ENCODE results near the gene FGD6.
A peak's percentile ranks its signal among the peaks of the same experiment; 100 is the strongest.
"Not testable (repeated sequence)": the region's sequence is repeated elsewhere in the genome, so short reads cannot be mapped to it uniquely, and the experiment has no call there.

Gene FGD6

GRCh38 chr12:95217377-95218149 lies at the start of gene FGD6, which contains the start of gene VEZT:
FGD6 (minus strand) TSS chr12:95217467; CDS start chr12:95217240, 227 bp downstream.
VEZT (plus strand) TSS chr12:95217807; CDS start chr12:95217851, 44 bp downstream.
- DNase-seq, result peak; percentile 97 to 100 (median 98)
- intact Hi-C loops (cut with DNase I), result loop anchor here (1.0 to 5.0 kb wide), 4 partner anchors 100 to 257 kb away; partner anchors contain the start of genes METAP2 and NR2C1

GRCh38 chr12:95266254-95266653 lies 49.0 kb upstream of the FGD6 start:
- intact Hi-C loops (cut with DNase I), result no loop called here
- DNase-seq, result no peak

GRCh38 chr12:95265765-95266164 lies 48.5 kb upstream of the FGD6 start:
- DNase-seq, result no peak
- intact Hi-C loops (cut with DNase I), result no loop called here

- intact Hi-C loops (cut with DNase I), result no loop called here
- no peak for DNase-seq
These were observed 45.5 kb upstream of the FGD6 start for GRCh38 chr12:95262808-95263207.

- intact Hi-C loops (cut with DNase I), result no loop called here
- no peak for DNase-seq
These were observed 43.8 kb upstream of the FGD6 start for GRCh38 chr12:95261109-95261508.

- no peak for DNase-seq
These were observed 42.1 kb upstream of the FGD6 start for GRCh38 chr12:95259368-95259767.

GRCh38 chr12:95258803-95259202 lies 41.5 kb upstream of the FGD6 start:
- no peak for DNase-seq
- intact Hi-C loops (cut with DNase I), result no loop called here

More at GRCh38 chr12:95259368-95259767, 42.1 kb upstream of the FGD6 start:
- intact Hi-C loops (cut with DNase I), result no loop called here

- DNase-seq, result no peak
- intact Hi-C loops (cut with DNase I), result no loop called here
These were observed 40.9 kb upstream of the FGD6 start for GRCh38 chr12:95258151-95258550.

GRCh38 chr12:95257541-95257940 lies 40.3 kb upstream of the FGD6 start:
- intact Hi-C loops (cut with DNase I), result no loop called here
- no peak for DNase-seq

GRCh38 chr12:95253386-95253785 lies 36.1 kb upstream of the FGD6 start:
- DNase-seq, result no peak
- intact Hi-C loops (cut with DNase I), result no loop called here

GRCh38 chr12:95248604-95249360 lies 31.5 kb upstream of the FGD6 start:
- DNase-seq, result no peak
- intact Hi-C loops (cut with DNase I), result no loop called here

GRCh38 chr12:95248095-95248494 lies 30.8 kb upstream of the FGD6 start:
- intact Hi-C loops (cut with DNase I), result no loop called here
- DNase-seq, result no peak

- DNase-seq, result no peak
- intact Hi-C loops (cut with DNase I), result no loop called here
These were observed 27.1 kb upstream of the FGD6 start for GRCh38 chr12:95244350-95244749.

GRCh38 chr12:95243497-95244183 lies 26.4 kb upstream of the FGD6 start:
- intact Hi-C loops (cut with DNase I), result no loop called here
- no peak for DNase-seq

- DNase-seq, result no peak
- intact Hi-C loops (cut with DNase I), result no loop called here
These were observed 24.7 kb upstream of the FGD6 start for GRCh38 chr12:95241761-95242506.

GRCh38 chr12:95241138-95241537 lies 23.9 kb upstream of the FGD6 start:
- DNase-seq; intact Hi-C loops (cut with DNase I): not testable (repeated sequence)

GRCh38 chr12:95240556-95240955 lies 23.3 kb upstream of the FGD6 start:
- intact Hi-C loops (cut with DNase I), result no loop called here

GRCh38 chr12:95239835-95240234 lies 22.6 kb upstream of the FGD6 start:
- intact Hi-C loops (cut with DNase I); DNase-seq: not testable (repeated sequence)

More at GRCh38 chr12:95240556-95240955, 23.3 kb upstream of the FGD6 start:
- DNase-seq, result no peak

- intact Hi-C loops (cut with DNase I), result no loop called here
- no peak for DNase-seq
These were observed 21.9 kb upstream of the FGD6 start for GRCh38 chr12:95239216-95239615.

GRCh38 chr12:95238150-95238549 lies 20.9 kb upstream of the FGD6 start:
- intact Hi-C loops (cut with DNase I), result no loop called here
- DNase-seq, result no peak
